Measurements from ENCODE around the gene ELOVL6.
"Not testable (repeated sequence)": the region's sequence is repeated elsewhere in the genome, so short reads cannot be mapped to it uniquely, and the experiment has no call there.

The ELOVL6 gene, protein sequence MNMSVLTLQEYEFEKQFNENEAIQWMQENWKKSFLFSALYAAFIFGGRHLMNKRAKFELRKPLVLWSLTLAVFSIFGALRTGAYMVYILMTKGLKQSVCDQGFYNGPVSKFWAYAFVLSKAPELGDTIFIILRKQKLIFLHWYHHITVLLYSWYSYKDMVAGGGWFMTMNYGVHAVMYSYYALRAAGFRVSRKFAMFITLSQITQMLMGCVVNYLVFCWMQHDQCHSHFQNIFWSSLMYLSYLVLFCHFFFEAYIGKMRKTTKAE

GRCh38 chr4:110198435-110199416 lies at the start of gene ELOVL6:
Gene ELOVL6, minus strand, starts transcription at chr4:110198615. Its CDS starts 280 bp downstream, at chr4:110198335.
- DNase-seq: no peak

GRCh38 chr4:110248100-110248499 lies 49.7 kb upstream of the ELOVL6 start:
- DNase-seq: no peak

- no peak for DNase-seq
Observed at GRCh38 chr4:110247591-110247990, 49.2 kb upstream of the ELOVL6 start.

DNA sequence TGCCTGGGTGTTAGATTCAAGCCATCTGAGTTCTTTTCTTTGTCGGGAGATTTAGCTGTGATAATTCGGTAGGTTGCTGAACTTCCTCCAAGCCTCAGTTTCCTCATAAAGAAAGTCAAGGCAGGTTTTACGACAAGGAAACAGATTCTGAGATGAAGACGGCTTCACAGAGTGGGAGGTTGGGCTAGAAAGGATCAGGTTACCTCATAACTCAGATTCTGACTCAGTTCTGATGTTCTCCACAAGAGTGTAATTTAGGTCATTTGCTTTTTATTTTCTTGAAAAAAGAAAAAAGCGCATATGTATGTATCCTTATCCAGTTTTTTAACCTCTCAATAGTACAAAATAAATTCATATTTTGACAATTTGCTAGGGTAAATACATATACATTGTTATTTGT lies 47.2 kb upstream of the ELOVL6 start:
- DNase-seq: no peak

DNA sequence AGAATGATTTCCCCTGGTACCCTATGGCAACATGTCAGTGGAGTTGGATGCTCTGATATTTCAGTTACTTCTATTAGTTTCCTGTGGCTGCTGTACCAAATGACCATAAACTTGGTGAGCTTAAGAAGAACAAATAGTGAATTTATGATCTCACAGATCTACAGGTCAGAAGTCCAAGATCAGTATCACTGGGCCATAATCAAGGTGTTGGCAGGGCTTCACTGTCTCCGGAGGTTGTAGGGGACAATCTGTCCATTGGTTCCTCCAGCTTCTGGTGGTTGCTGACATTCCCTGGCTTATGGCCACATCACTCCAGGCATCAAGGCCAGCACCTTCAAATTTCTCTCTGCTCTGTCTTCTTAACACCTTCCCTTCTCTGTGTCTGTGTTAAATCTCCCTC lies 37.9 kb upstream of the ELOVL6 start:
- DNase-seq: no peak

GRCh38 chr4:110233581-110233980 lies 35.2 kb upstream of the ELOVL6 start:
- not testable (repeated sequence) for DNase-seq

DNA sequence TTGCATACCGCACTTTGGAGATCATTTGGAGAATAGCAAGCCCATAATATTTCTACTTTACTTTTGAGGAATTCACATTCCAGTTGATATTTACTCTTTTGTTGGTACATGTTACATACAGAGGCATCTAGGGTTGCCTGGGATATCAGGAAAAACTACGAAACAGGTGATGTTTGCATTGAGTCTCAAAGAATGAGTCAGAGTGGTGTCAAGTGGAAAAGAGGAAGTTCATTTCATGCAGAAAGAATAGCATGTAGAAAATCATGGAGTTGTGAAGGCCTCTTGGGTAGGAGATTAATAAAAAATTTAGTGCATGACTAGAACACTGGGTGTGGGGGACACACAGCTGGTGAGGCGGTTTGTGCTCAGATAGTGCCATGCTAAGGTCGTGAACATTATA lies 33.5 kb upstream of the ELOVL6 start:
- no peak for DNase-seq

GRCh38 chr4:110229266-110229665 lies 30.9 kb upstream of the ELOVL6 start:
- no peak for DNase-seq

- DNase-seq: no peak
Observed at GRCh38 chr4:110224812-110225211, 26.4 kb upstream of the ELOVL6 start.

GRCh38 chr4:110224142-110224541 lies 25.7 kb upstream of the ELOVL6 start:
- no peak for DNase-seq

DNA sequence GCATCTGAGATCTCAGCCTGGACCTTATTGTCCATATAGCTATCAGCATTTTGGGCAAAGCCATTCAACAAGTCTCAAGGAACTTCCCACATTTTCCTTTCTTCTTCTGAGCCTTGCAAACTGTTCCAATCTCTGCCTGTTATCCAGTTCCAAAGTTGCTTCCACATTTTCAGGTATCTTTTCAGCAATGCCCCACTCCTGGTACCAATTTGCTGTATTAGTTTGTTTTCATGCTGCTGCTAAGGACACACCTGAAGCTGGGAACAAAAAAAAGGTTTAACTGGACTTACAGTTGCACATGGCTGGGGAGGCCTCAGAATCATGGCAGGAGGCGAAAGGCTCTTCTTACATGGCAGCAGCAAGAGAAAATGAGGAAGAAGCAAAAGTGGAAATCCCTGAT lies 20.5 kb upstream of the ELOVL6 start:
- DNase-seq: not testable (repeated sequence)

GRCh38 chr4:110217181-110217580 lies 18.8 kb upstream of the ELOVL6 start:
- not testable (repeated sequence) for DNase-seq

DNA sequence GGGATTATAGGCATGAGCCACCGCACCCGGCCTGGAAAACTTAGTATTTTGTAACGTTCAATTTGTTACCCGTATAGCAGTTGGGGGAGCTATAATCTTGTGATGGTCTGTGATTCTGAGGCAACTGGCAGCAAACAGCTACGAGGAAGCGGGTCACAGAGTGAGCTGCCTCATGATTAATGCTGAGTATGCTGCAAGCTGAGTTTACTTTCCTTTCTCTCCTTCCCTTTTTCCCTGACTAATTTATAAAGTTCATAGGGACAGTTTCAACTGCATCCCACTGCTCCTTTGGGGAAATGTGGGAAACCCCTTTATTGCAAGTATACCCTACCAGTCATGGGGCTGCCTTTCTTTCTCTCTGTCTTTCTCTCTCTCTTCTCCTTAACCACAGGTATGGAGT lies 17.7 kb upstream of the ELOVL6 start:
- DNase-seq: no peak

DNA sequence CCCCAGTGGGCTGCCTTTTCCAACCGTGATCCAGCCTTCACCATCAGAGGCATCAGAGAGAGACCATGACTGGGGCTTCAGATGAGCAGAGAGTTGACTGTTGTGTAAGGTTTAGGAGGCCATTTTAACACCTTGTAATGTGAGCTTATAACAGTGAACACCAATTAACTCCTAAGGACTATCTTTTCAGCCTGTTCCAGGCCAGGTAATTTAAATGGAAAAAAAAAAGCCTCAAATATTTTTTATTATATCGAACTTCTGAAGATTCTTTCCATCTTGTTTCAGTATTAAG lies 13.3 kb upstream of the ELOVL6 start:
- no peak for DNase-seq

DNA sequence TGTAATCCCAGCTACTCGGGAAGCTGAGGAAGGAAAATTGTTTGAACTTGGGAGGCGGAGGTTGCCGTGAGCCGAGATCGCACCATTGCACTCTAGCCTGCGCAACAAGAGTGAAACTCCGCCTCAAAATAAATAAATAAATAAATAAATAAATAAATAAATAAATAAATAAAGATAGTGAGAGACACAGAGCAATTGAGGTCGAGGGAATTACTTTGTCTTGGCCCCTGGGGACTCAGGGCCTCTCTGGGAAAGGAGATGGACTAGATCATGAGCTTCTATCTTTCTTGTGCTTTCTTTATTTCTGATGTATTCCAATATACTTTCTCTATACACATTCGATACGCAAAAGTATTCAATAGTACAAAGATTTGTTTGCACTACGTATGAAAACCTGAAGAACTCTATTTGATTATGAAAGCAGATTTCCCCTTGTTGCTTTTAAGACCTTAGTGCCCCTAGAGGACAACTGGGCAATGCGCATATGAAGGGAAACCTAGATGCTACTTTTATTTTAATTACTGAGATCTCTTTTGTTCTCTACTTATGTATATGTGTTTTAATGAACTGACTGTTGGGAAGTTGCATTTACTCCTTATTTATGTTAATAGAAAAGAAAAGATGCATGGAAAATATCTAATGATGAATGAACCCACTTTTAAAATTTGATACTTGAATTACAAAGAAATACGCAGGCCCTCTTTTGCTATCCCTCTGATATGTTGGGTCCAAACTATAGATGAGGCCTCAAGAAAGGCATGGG lies 12.8 kb upstream of the ELOVL6 start:
- no peak for DNase-seq

- DNase-seq: no peak
Observed at GRCh38 chr4:110208419-110208818, 10.0 kb upstream of the ELOVL6 start.

GRCh38 chr4:110207233-110207632 lies 8.8 kb upstream of the ELOVL6 start:
- no peak for DNase-seq

DNA sequence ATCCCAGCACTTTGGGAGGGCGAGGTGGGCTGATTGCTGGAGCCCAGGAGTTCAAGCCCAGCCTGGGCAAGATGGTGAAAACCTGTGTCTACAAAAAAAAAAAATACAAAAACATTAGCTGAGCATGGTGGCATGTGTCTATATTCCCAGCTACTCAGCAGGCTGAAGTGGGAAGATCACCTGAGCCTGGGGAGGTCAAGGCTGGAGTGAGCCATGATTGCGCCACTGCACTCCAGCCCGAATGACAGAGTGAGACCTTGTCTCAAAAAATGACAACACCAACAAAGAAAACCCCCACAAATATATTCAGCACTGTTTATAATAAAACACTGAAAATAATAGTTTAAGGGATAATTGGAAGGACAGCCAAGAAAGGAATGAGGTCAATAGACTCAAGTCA lies 3.6 kb upstream of the ELOVL6 start:
- no peak for DNase-seq

DNA sequence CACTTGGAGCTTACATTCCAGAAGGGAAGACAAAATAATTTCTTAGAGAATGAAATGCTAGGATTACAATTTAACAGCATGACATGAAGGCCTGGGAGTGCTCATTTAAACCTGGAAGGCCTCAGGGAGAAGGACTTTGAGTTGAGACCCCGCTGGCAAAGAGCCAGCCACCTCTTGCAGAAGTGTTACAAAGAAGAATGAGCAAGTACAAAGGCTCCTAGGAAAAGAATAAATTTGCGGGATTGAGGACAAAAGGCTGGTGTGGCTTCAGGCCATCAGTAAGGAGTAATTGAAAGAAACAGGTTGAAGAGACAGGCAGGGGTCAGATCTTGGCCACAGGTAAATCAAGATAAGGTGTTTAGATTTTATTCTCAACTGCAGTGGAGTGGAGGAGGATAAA lies 3.1 kb upstream of the ELOVL6 start:
- DNase-seq: no peak

- no peak for DNase-seq
Observed at GRCh38 chr4:110200689-110201088, 2.3 kb upstream of the ELOVL6 start.

- DNase-seq: no peak
Observed at GRCh38 chr4:110198049-110198434, 373 bp downstream of the ELOVL6 start.

DNA sequence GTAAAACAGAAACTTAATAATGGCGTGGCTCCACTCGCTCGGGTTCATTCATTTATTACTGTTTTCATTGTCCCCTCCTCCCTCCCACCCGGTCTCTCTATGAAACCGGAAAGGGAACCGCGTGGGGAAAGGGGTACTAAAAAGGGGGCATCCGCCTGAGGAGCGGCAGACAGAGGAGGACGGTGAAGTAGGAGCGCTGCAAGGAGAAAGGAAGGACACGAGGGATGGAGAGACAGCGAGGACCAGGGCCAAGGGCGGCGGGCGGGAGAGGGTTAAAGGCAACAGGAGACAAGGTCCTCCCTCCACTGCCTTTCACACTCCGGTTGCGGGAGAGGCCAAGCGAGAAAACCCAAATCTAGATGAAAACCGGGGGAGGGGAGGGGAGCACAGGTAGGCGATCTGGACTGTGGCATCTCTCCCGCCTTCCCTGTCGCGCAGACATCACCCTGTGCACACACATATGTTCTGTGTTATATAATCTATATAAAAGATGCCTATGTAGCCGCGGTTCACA lies 829 bp downstream of the ELOVL6 start:
- DNase-seq: no peak

- peak; percentile 2 for DNase-seq
Observed at GRCh38 chr4:110196871-110197528, 1.4 kb downstream of the ELOVL6 start.

Data from GOT3 (cell line).